Measurements from ENCODE around the gene RAD51B.

Gene RAD51B

DNA sequence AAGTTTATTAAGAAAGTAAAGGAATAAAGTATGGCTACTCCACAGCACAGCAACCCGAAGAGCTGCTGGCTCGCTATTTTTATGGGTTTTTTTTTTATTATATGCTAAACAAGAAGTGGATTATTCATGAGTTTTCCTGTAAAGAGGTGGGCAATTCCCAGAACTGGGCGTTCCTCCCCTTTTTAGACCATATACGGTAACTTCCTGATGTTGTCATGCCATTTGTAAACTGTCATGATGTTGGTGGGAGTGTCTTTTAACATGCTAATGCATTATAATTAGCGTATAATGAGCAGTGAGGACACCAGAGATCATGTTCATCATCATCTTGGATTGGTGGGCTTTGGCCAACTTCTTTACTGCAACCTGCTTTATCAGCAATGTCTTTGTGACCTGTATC lies 600.8 kb downstream of the RAD51B start:
- Histone ChIP-seq H2AFZ (ENCODE audit: low read length) (no peak overlapping the region), H3K27ac (ENCODE audit: low read length) (no peak overlapping the region)
- no peak for DNase-seq

DNA sequence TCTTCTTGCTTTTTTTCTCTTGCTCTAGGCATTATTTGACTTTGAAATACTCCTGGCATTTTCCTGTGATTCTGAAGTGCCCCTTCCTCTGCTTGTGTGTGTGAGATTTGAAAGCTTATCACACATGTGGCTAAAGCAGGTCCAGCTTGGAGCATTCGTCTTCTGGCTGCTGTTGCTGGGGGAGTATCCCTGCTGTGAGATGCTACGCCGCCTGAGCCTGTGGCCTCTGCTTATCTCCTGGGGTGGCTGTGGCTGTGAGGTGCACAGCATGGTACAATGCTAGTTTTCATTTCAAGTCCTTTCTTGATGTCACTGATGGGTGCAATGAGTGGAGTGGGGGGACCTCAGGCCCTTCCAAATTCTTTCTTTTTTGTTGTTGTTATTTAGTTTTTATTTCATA lies 601.5 kb downstream of the RAD51B start:
- no peak overlapping the region for H3K27ac ChIP-seq (ENCODE audit: low read length)
- H3K4me1 ChIP-seq (ENCODE audit: low read length): no peaks in the 10 kb centered on the region
- no peaks in the 10 kb centered on the region for H3F3A ChIP-seq (ENCODE audit: insufficient read depth, low read length)
- no peaks in the 10 kb centered on the region for H3K36me3 ChIP-seq (replicated peaks; ENCODE audit: insufficient read depth, low read length)
- H4K20me1 ChIP-seq (ENCODE audit: insufficient read depth, low read length): no peaks in the 10 kb centered on the region
- no peaks in the 10 kb centered on the region for H3K9me2 ChIP-seq (replicated peaks; ENCODE audit: insufficient read depth, low read length)
- no peak for DNase-seq
- H3K9ac ChIP-seq (ENCODE audit: low read length): no peak overlapping the region
- H3K4me2 ChIP-seq (ENCODE audit: low read depth, low read length): no peak overlapping the region
- TF ChIP-seq EZH2 (optimal IDR thresholded peaks at IDR 0.05; ENCODE audit: low read depth, low read length) (no peak), EZH2phosphoT487 (IDR thresholded peaks at IDR 0.05; ENCODE audit: low read length) (no peak)
- TF ChIP-seq, protein P1, sequence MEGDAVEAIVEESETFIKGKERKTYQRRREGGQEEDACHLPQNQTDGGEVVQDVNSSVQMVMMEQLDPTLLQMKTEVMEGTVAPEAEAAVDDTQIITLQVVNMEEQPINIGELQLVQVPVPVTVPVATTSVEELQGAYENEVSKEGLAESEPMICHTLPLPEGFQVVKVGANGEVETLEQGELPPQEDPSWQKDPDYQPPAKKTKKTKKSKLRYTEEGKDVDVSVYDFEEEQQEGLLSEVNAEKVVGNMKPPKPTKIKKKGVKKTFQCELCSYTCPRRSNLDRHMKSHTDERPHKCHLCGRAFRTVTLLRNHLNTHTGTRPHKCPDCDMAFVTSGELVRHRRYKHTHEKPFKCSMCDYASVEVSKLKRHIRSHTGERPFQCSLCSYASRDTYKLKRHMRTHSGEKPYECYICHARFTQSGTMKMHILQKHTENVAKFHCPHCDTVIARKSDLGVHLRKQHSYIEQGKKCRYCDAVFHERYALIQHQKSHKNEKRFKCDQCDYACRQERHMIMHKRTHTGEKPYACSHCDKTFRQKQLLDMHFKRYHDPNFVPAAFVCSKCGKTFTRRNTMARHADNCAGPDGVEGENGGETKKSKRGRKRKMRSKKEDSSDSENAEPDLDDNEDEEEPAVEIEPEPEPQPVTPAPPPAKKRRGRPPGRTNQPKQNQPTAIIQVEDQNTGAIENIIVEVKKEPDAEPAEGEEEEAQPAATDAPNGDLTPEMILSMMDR (IDR thresholded peaks at IDR 0.05; ENCODE audit: low read length): no peak
- H3K79me2 ChIP-seq (ENCODE audit: low read length): no peaks in the 10 kb centered on the region
- no peaks in the 10 kb centered on the region for H3K9me3 ChIP-seq (replicated peaks; ENCODE audit: insufficient read depth, low read length)
- no peak overlapping the region for H2AFZ ChIP-seq (ENCODE audit: low read length)
- H3K27me3 ChIP-seq (replicated peaks; ENCODE audit: insufficient read depth, low read length): no peaks in the 10 kb centered on the region
- H3K4me3 ChIP-seq (ENCODE audit: low read length): no peak overlapping the region

More for the DNA sequence above, 600.8 kb downstream of the RAD51B start:
- Histone ChIP-seq H3K4me1 (ENCODE audit: low read length) (no peaks in the 10 kb centered on the region), H3K9ac (ENCODE audit: low read length) (no peak overlapping the region), H3K79me2 (ENCODE audit: low read length) (no peaks in the 10 kb centered on the region), H3F3A (ENCODE audit: insufficient read depth, low read length) (no peaks in the 10 kb centered on the region), H3K4me3 (ENCODE audit: low read length) (no peak overlapping the region), H3K36me3 (replicated peaks; ENCODE audit: insufficient read depth, low read length) (no peaks in the 10 kb centered on the region), H3K9me2 (replicated peaks; ENCODE audit: insufficient read depth, low read length) (no peaks in the 10 kb centered on the region), H3K27me3 (replicated peaks; ENCODE audit: insufficient read depth, low read length) (no peaks in the 10 kb centered on the region), H3K9me3 (replicated peaks; ENCODE audit: insufficient read depth, low read length) (no peaks in the 10 kb centered on the region), H4K20me1 (ENCODE audit: insufficient read depth, low read length) (no peaks in the 10 kb centered on the region), H3K4me2 (ENCODE audit: low read depth, low read length) (no peak overlapping the region)
- TF ChIP-seq, protein P1 (IDR thresholded peaks at IDR 0.05; ENCODE audit: low read length): no peak
- TF ChIP-seq EZH2phosphoT487 (IDR thresholded peaks at IDR 0.05; ENCODE audit: low read length): no peak
- TF ChIP-seq EZH2 (optimal IDR thresholded peaks at IDR 0.05; ENCODE audit: low read depth, low read length): no peak

DNA sequence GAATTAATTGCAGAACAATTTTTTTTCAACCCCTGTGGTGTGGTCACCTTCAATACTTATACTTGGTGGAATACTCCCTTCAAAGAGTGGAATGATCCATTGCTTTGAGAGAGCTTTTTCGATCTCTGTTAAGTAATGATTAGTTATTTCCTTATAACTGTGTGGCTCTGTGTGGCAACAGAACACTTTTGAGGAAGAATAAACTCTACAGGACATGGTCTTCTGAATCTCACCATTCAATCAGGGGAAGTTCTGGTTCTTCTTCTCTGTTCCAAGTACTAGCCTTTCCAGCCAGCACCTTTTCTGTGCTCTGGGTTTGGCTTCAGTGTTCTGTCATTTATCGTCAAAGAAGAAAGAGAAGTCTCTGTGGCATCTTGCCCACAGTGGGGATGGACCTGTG lies 604.1 kb downstream of the RAD51B start:
- Histone ChIP-seq H3K36me3 (replicated peaks; ENCODE audit: insufficient read depth, low read length) (no peaks in the 10 kb centered on the region), H2AFZ (ENCODE audit: low read length) (no peak overlapping the region), H4K20me1 (ENCODE audit: insufficient read depth, low read length) (no peaks in the 10 kb centered on the region), H3K9me2 (replicated peaks; ENCODE audit: insufficient read depth, low read length) (no peaks in the 10 kb centered on the region), H3K4me2 (ENCODE audit: low read depth, low read length) (no peak overlapping the region), H3K27me3 (replicated peaks; ENCODE audit: insufficient read depth, low read length) (no peaks in the 10 kb centered on the region), H3K9me3 (replicated peaks; ENCODE audit: insufficient read depth, low read length) (no peaks in the 10 kb centered on the region), H3K4me1 (ENCODE audit: low read length) (no peaks in the 10 kb centered on the region), H3K27ac (ENCODE audit: low read length) (no peak overlapping the region), H3K9ac (ENCODE audit: low read length) (no peak overlapping the region), H3F3A (ENCODE audit: insufficient read depth, low read length) (no peaks in the 10 kb centered on the region), H3K79me2 (ENCODE audit: low read length) (no peaks in the 10 kb centered on the region), H3K4me3 (ENCODE audit: low read length) (no peak overlapping the region)
- TF ChIP-seq EZH2phosphoT487 (IDR thresholded peaks at IDR 0.05; ENCODE audit: low read length): no peak
- no peak for DNase-seq

DNA sequence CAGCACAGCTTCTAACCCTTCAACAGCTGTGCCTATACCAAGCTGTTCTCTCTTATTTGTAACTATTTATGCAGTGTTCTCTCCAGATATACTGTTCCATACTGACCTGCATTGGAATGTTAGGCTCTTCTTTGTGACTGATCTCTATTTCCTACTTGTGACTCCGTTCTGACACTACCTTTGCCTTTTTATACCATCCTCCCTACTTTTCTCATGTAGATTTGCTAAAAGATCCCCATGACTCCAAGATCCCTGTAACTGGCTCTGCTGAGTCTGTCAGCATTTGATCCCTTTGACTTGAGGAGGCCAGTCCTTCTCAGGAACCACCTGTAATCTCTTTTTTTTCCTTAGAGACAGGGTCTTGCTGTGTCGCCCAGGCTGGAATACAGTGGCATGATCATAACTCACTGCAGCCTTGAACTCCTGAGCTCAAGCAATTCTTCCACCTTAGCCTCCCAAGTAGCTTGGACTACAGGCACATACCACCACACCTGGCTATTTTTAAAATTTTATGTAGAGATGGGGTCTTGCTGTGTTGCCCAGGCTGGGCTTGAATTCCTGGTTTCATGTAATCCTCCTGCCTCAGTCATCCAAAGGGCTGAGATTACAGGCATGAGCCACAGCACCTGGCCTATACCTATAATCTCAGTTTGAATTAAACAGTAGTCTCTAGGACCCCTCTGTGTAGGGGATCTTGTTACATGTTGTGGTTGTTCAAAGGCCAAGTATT lies 605.0 kb downstream of the RAD51B start:
- H3K4me3 ChIP-seq (ENCODE audit: low read length): no peak overlapping the region
- H3K36me3 ChIP-seq (replicated peaks; ENCODE audit: insufficient read depth, low read length): no peaks in the 10 kb centered on the region
- no peaks in the 10 kb centered on the region for H3K79me2 ChIP-seq (ENCODE audit: low read length)
- no peak overlapping the region for H3K27ac ChIP-seq (ENCODE audit: low read length)
- H2AFZ ChIP-seq (ENCODE audit: low read length): no peak overlapping the region
- H4K20me1 ChIP-seq (ENCODE audit: insufficient read depth, low read length): no peaks in the 10 kb centered on the region
- no peaks in the 10 kb centered on the region for H3K27me3 ChIP-seq (replicated peaks; ENCODE audit: insufficient read depth, low read length)
- no peaks in the 10 kb centered on the region for H3K4me1 ChIP-seq (ENCODE audit: low read length)
- no peaks in the 10 kb centered on the region for H3K9me2 ChIP-seq (replicated peaks; ENCODE audit: insufficient read depth, low read length)
- no peak overlapping the region for H3K9ac ChIP-seq (ENCODE audit: low read length)
- DNase-seq: no peak
- TF ChIP-seq EZH2phosphoT487 (IDR thresholded peaks at IDR 0.05; ENCODE audit: low read length) (no peak), EZH2 (optimal IDR thresholded peaks at IDR 0.05; ENCODE audit: low read depth, low read length) (no peak)
- TF ChIP-seq, protein P1 (IDR thresholded peaks at IDR 0.05; ENCODE audit: low read length): no peak
- H3F3A ChIP-seq (ENCODE audit: insufficient read depth, low read length): no peaks in the 10 kb centered on the region
- no peaks in the 10 kb centered on the region for H3K9me3 ChIP-seq (replicated peaks; ENCODE audit: insufficient read depth, low read length)
- no peak overlapping the region for H3K4me2 ChIP-seq (ENCODE audit: low read depth, low read length)
